Natural killer cell (primary cell): ENCODE results near the gene RDH11. TPM values are rescaled to one million over a fixed set of nuclear protein-coding genes. Genes with fewer than 3 reads are reported as not detected.
"Not testable (repeated sequence)": the region's sequence is repeated elsewhere in the genome, so short reads cannot be mapped to it uniquely, and the experiment has no call there.

Source experiments
- ATAC-seq, 3 donors: fragments of 150-1000 bp in 2 of 3; fragments of 200-7000 bp in 1 of 3; cut with Tn5 transposase; 1 replicate in 1 of 3; 2 replicates in 2 of 3; pipeline ENCODE4 v1.10.0; 2021; ENCODE audit warnings: mild to moderate bottlenecking in 2 of 3, moderate library complexity in 2 of 3
- DNase-seq, 2 donors: peaks; one replicate each; pipeline versions ENCODE4 v3.0.0 to v3.0.0-alpha.2; 2013 to 2021; ENCODE audit warnings: mixed read lengths in 1 of 2
- H3K27ac ChIP-seq: one replicate; pipeline ENCODE4 v1.5.1; 2013; ENCODE audit warnings: mild to moderate bottlenecking, low read length
- H3K27me3 ChIP-seq: one replicate; pipeline ENCODE4 v1.6.1; 2013; ENCODE audit warnings: low read length; ENCODE audit not compliant: control insufficient read depth, insufficient read depth
- H3K36me3 ChIP-seq: one replicate; pipeline ENCODE4 v1.6.1; 2013; ENCODE audit warnings: low read length; ENCODE audit not compliant: control insufficient read depth, insufficient read depth
- H3K4me1 ChIP-seq: one replicate; pipeline ENCODE4 v1.6.1; 2013; ENCODE audit warnings: low read length; ENCODE audit not compliant: control insufficient read depth, insufficient read depth
- H3K4me3 ChIP-seq: one replicate; pipeline ENCODE4 v1.5.1; 2013; ENCODE audit warnings: low read length
- H3K9me3 ChIP-seq: one replicate; pipeline ENCODE4 v1.6.1; 2013; ENCODE audit warnings: low read length; ENCODE audit not compliant: control insufficient read depth, insufficient read depth
- H3K27ac Mint-ChIP-seq, 2 donors: one replicate each; pipeline ENCODE4 v1.8.0; 2022; ENCODE audit warnings: mild to moderate bottlenecking in 2 of 2, mixed read lengths in 2 of 2, moderate library complexity in 1 of 2
- H3K27me3 Mint-ChIP-seq, 2 donors: one replicate each; pipeline ENCODE4 v1.8.0; 2022; ENCODE audit warnings: low read depth in 2 of 2, mixed read lengths in 2 of 2
- H3K36me3 Mint-ChIP-seq: one replicate; pipeline ENCODE4 v1.8.0; 2022; ENCODE audit warnings: mixed read lengths
- H3K4me1 Mint-ChIP-seq, 2 donors: one replicate each; pipeline ENCODE4 v1.8.0; 2022; ENCODE audit warnings: mixed read lengths in 2 of 2
- H3K4me3 Mint-ChIP-seq: one replicate; pipeline ENCODE4 v1.8.0; 2022; ENCODE audit warnings: mild to moderate bottlenecking, moderate library complexity, mixed read lengths
- H3K9me3 Mint-ChIP-seq, 2 donors: one replicate each; pipeline ENCODE4 v1.8.0; 2022; ENCODE audit warnings: mixed read lengths in 2 of 2
- CTCF ChIP-seq: fragments of 200-600 bp; IDR thresholded peaks from one replicate; pipeline ENCODE4 v1.8.0; 2022; ENCODE audit warnings: antibody characterized with exemption
- WGBS: methylation state at CpG from one replicate; pipeline ENCODE4 v1.1.7; 2013; ENCODE audit warnings: missing lambda C conversion rate; ENCODE audit not compliant: insufficient coverage; 5-methylcytosine and 5-hydroxymethylcytosine counted together
- intact Hi-C: fragments of 100-400 bp; cut with micrococcal nuclease; formaldehyde crosslinking; loops from one replicate; pipeline ENCODE4 v1.14.2; 2022
- total RNA-seq, 4 donors: library from RNA; stranded (reverse); fragments of 120-200 nt in 1 of 4; gene quantifications; one replicate each; pipeline versions ENCODE4 v1.2.3 to v1.2.4, GENCODE V29; 2013 to 2022

RDH11 gene
- total RNA-seq, 3 donors from 2014 or later (not counting 1 experiment from before 2014, with no cell fraction given) = 26.5 to 37.4 (median 33.6) TPM

DNA sequence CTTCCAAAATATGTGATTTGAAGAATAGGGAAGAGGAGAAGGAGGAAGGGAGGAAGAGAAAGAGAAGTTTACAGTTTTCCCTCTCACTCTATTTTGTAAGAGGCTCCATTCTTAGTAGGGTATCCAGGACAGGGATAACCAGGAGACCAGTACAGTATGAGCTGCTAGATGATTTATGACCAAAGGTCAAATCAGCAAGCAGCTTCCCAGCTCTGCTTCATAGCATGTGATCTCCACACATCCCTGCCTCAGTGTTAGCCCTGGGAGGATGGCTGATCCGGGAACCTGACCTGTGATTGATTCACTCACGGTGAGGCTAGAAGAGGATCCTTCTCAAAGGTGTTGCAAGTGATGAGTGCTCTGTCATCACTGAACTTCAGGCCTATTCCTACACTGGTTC is 22.7 kb upstream of the RDH11 start:
- intact Hi-C loops = no loop called here
- Mint-ChIP-seq H3K27me3 (peaks cover 20 to 42% of the 10 kb centered on the region in 2 donors), H3K4me1 (peaks cover 6 to 12% of the 10 kb centered on the region in 2 donors), H3K27ac (no peak overlapping the region), H3K36me3 (no peaks in the 10 kb centered on the region), H3K4me3 (no peak overlapping the region), H3K9me3 (no peaks in the 10 kb centered on the region)
- WGBS = 90% methylated on average over 2 of the region's 2 CpGs
- Histone ChIP-seq H3K9me3 (no peaks in the 10 kb centered on the region), H3K4me3 (no peak overlapping the region), H3K27me3 (peaks cover 10% of the 10 kb centered on the region), H3K36me3 (no peaks in the 10 kb centered on the region), H3K4me1 (no peaks in the 10 kb centered on the region), H3K27ac (no peak overlapping the region)
- ATAC-seq (no peak), DNase-seq (no peak)
- TF ChIP-seq CTCF = no peak

GRCh38 chr14:67717048-67717447 is 21.5 kb upstream of the RDH11 start:
- peaks cover 0 to 3% of the 10 kb centered on the region in 2 donors for H3K4me1 Mint-ChIP-seq
- no peak overlapping the region for H3K27ac ChIP-seq
- no peaks in the 10 kb centered on the region for H3K4me1 ChIP-seq
- no peaks in the 10 kb centered on the region for H3K9me3 ChIP-seq
- H3K4me3 ChIP-seq = no peak overlapping the region
- no peaks in the 10 kb centered on the region for H3K36me3 Mint-ChIP-seq
- H3K4me3 Mint-ChIP-seq = no peak overlapping the region
- no peak for TF ChIP-seq CTCF
- no peak for DNase-seq
- no peaks in the 10 kb centered on the region for H3K9me3 Mint-ChIP-seq
- H3K27me3 Mint-ChIP-seq = peaks cover 15 to 33% of the 10 kb centered on the region in 2 donors
- H3K36me3 ChIP-seq = no peaks in the 10 kb centered on the region
- no peak overlapping the region for H3K27ac Mint-ChIP-seq
- WGBS = no CpG with 5 or more reads among the region's 1 CpG
- intact Hi-C loops = no loop called here
- H3K27me3 ChIP-seq = peaks cover 5% of the 10 kb centered on the region
- ATAC-seq = no peak

- H3K9me3 Mint-ChIP-seq = no peaks in the 10 kb centered on the region
- Histone ChIP-seq H3K27ac (no peak overlapping the region), H3K4me1 (no peaks in the 10 kb centered on the region), H3K36me3 (no peaks in the 10 kb centered on the region), H3K4me3 (no peak overlapping the region), H3K27me3 (no peaks in the 10 kb centered on the region), H3K9me3 (no peaks in the 10 kb centered on the region)
- H3K27me3 Mint-ChIP-seq = peaks cover 6% of the 10 kb centered on the region in 2 donors
- H3K27ac Mint-ChIP-seq = no peak overlapping the region
- DNase-seq = no peak
- no peak for ATAC-seq
- intact Hi-C loops = no loop called here
- H3K4me3 Mint-ChIP-seq = no peak overlapping the region
- H3K4me1 Mint-ChIP-seq = no peaks in the 10 kb centered on the region
- H3K36me3 Mint-ChIP-seq = no peaks in the 10 kb centered on the region
- TF ChIP-seq CTCF = no peak
- WGBS = 100% methylated on average over 2 of the region's 2 CpGs
Measured at GRCh38 chr14:67710209-67710608, 14.6 kb upstream of the RDH11 start.

GRCh38 chr14:67709796-67710195 is 14.2 kb upstream of the RDH11 start:
- H3K27ac ChIP-seq, H3K27ac Mint-ChIP-seq, H3K9me3 ChIP-seq, H3K36me3 ChIP-seq, H3K4me3 Mint-ChIP-seq, H3K27me3 ChIP-seq, H3K4me1 Mint-ChIP-seq, ATAC-seq, H3K4me3 ChIP-seq, H3K36me3 Mint-ChIP-seq, H3K9me3 Mint-ChIP-seq, DNase-seq, H3K4me1 ChIP-seq: not testable (repeated sequence)
- intact Hi-C loops = loop anchor here (10.0 kb wide), 1 partner anchor 1215 kb away; no protein-coding TSS in a partner anchor
- 88% methylated on average over 1 of the region's 1 CpG for WGBS
- peaks cover 7 to 11% of the 10 kb centered on the region in 2 donors for H3K27me3 Mint-ChIP-seq

DNA sequence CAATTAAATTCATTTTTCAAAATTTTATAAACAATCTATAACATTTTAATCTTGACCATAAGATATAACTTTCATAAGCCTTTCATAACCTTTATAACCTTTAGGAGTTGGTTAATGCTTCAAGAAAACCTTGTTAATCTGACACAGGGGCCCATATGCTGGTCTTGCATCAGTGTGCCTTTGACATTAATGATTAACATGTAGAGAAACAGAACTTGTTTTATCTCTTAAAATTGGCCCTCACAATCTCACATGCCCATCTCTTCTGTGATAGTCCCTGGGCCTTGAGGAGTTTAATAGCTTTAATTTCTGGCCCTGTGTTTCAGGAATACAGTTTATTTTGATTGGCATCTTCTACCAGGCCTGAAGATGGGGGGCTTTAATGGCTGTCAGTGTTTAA is 13.8 kb upstream of the RDH11 start:
- H3K4me3 Mint-ChIP-seq, H3K27ac Mint-ChIP-seq, H3K27ac ChIP-seq, H3K4me1 ChIP-seq, ATAC-seq, H3K4me3 ChIP-seq, H3K9me3 ChIP-seq, DNase-seq, H3K9me3 Mint-ChIP-seq, H3K4me1 Mint-ChIP-seq, H3K36me3 ChIP-seq, H3K36me3 Mint-ChIP-seq, H3K27me3 ChIP-seq: not testable (repeated sequence)
- peaks cover 12 to 15% of the 10 kb centered on the region in 2 donors for H3K27me3 Mint-ChIP-seq
- intact Hi-C loops = loop anchor here (10.0 kb wide), 1 partner anchor 1215 kb away; no protein-coding TSS in a partner anchor
